Mononuclear cell (primary cell): ENCODE measurements around the gene SLC35G3. TPM values are rescaled to one million over a fixed set of nuclear protein-coding genes. Genes with fewer than 3 reads are reported as not detected.
"Not testable (repeated sequence)": the region's sequence is repeated elsewhere in the genome, so short reads cannot be mapped to it uniquely, and the experiment has no call there.

ENCODE experiments used
- H3K27me3 ChIP-seq: 2 replicates; pipeline ENCODE4 v1.6.0; 2011; ENCODE audit warnings: low read length, control low read depth; ENCODE audit not compliant: insufficient read depth
- H3K4me1 ChIP-seq: 2 replicates; pipeline ENCODE4 v1.5.1; 2011; ENCODE audit warnings: mild to moderate bottlenecking, low read length, control low read depth; ENCODE audit not compliant: insufficient read depth
- H3K4me3 ChIP-seq: 2 replicates; pipeline ENCODE4 v1.5.1; 2011; ENCODE audit warnings: mild to moderate bottlenecking, low read length, moderate library complexity
- H3K9me3 ChIP-seq: 2 replicates; pipeline ENCODE4 v1.5.1; 2011; ENCODE audit warnings: low read depth, mild to moderate bottlenecking, control low read depth, low read length
- total RNA-seq: library from RNA; depleted of rRNA; stranded (reverse); fragments of >200 nt; gene quantifications from one replicate; pipeline ENCODE4 v1.2.3, GENCODE V29; 2012

Gene SLC35G3
- total RNA-seq, 1 donor, result not detected

DNA sequence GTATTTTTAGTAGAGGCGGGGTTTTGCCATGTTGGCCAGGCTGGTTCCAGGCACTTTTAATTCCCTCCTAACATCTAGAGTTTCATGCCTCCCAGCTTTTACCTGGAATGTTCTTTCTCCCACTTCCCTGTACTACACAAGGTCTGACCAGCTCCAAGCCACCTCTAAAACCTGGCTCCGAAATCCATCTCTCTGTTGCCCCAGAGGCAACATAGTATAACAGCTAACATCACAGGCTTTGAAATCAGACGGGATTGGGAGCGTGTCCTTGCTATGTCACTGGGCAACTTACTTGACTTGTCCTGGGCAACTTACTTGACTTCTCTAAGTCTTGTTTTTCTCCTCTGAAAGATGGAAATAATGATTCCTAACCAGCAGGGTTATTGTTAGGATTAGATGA, 31.4 kb downstream of the SLC35G3 start:
- H3K4me3 ChIP-seq, result no peak overlapping the region
- no peaks in the 10 kb centered on the region for H3K27me3 ChIP-seq
- peaks cover 28% of the 10 kb centered on the region for H3K4me1 ChIP-seq
- H3K9me3 ChIP-seq, result no peaks in the 10 kb centered on the region

DNA sequence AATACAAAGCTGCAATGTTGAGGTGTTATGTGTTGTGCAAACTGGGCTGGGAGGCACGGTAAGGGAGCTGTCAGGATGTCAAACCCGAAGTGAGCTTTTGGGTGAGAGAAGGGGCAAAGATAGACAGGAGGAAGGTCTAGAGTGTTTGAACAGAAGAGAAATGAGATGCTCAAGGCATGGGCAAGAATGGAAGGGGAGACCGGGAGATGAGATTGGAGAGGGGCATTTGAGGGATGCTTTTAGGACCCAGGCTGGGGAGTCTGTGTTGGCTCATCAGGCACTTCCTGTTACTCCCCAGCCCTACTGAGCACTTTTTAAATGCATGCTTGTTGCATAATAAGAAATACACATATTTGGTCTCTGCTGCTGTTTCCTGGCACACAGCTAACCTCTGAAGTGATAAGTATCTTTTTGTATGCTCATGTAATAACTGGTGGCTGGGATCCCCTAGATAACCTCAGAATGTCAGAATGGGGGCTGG, 32.9 kb downstream of the SLC35G3 start:
- no peak overlapping the region for H3K4me3 ChIP-seq

DNA sequence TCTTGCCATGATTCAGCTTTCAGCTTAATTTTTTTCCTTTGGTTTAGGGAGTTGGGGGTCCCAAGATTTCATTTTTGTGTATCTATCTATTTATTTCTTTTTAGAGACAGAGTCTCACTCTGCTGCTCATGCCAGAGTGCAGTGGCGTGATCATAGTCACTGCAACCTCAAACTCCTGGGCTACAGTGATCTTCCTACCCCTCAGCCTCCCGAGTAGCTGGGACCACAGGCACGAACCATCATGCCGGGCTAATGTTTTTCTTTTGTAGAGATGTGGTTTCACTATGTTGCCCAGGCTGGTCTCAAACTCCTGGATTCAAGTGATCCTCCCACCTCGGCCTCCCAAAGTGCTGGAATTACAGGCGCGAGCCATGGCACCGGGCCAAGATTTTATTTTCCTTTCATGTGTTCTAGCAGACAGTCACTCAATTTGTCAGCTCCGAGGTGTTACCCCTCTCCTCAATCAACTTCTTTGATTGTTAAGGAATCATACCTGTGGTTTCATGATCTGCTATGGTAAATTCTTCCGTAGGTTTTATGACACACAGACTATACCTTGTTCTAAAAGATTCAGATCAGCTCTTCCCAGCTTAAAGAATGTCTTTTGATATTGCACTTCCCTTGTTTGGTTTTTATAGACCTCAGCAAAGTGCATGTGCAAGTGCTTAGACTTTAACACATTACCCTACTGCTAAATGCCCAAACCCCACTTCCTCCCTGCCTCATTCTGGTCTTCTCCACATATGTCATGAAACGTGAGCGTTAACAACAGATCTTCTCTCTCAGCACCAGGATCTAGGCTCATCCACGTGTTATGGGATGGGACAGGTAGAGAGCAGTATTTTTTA, 33.6 kb downstream of the SLC35G3 start:
- H3K4me1 ChIP-seq, result peaks cover 28% of the 10 kb centered on the region
- no peaks in the 10 kb centered on the region for H3K9me3 ChIP-seq
- no peaks in the 10 kb centered on the region for H3K27me3 ChIP-seq
- H3K4me3 ChIP-seq, result no peak overlapping the region

More for the DNA sequence above, 32.9 kb downstream of the SLC35G3 start:
- H3K27me3 ChIP-seq, result no peaks in the 10 kb centered on the region
- peaks cover 28% of the 10 kb centered on the region for H3K4me1 ChIP-seq
- H3K9me3 ChIP-seq, result no peaks in the 10 kb centered on the region

DNA sequence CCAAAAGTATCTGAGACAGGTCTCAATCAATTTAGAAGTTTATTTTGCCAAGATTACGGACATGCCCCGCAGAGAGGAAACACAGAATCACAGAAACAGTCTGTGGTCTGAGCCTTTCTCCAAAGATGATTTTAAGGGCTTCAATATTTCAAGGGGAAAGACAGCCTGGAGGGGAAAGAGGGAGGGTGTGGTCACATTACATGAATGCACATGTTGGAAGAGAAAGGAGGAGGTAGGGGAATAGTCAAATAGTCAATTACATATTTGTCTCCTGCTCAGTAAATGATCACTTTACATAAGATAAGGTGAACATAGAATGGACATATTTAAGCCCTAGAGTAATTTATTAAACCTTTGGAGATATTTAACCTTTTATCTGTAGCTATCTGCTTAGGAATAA, 34.3 kb downstream of the SLC35G3 start:
- H3K9me3 ChIP-seq, result no peaks in the 10 kb centered on the region
- H3K27me3 ChIP-seq, result no peaks in the 10 kb centered on the region
- H3K4me1 ChIP-seq, result peaks cover 28% of the 10 kb centered on the region
- no peak overlapping the region for H3K4me3 ChIP-seq

DNA sequence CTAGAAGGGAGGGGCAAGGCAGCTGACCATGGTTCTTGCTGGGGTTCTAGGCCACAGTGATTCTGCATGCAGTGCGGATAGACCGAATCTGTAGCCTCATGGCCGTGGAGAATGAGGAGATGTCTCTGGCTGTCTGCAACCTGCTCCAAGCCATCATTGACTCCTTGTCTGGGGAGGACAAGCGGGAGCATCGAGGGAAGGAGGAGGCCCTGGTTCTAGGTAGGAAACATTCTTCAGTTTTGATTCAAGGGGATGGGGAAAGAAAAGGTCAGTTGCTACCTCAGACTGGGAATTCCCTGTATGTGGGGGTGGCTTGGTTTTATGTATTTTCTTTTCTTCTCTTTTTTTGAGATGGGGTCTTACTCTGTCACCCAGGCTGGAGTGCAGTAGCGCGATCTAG, 38.9 kb downstream of the SLC35G3 start:
- Histone ChIP-seq H3K9me3 (no peaks in the 10 kb centered on the region), H3K4me3 (no peak overlapping the region), H3K27me3 (no peaks in the 10 kb centered on the region), H3K4me1 (peaks cover 5% of the 10 kb centered on the region)

DNA sequence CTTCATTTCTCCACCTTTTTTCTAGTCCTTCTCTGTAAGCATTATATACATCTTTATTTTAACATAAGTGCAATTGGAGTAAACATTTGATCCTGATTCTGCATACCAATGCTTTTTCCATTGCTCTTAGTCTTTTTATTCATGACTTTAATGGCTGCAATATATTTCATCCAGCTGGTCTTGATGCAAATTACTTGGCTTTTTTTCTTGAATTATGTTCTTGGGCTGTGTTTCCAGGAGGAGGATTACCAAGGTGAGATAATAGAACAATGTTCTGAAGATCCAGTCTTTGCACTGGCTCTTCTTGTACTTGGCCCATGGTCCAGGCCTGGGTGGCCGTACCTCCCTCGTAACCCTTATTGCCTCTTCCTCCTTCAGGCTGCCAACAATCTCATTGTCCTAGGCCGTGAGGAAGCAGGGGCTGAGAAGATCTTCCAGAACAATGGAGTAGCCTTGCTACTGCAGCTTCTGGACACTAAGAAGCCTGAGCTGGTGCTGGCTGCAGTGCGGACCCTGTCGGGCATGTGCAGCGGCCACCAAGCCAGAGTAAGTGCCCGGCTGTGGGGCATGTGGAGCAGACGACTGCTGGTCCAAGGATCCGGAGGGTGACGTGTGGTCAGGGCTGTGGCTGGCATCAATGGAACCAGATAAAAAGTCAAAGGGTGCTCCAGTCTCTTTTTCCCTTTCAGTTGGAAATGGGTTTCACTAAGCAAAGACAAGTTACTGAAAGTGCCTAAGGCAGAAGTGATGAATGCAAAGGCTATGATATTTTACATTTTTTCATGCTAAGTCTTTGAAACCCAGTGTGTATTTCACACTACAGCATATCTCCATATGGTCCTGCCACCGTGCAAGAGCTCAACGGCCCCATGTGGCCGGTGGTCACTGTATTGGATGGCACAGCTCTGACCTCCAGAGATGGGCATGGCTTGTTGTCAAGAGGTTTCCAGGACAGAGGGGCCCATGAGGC, 39.7 kb downstream of the SLC35G3 start:
- no peaks in the 10 kb centered on the region for H3K9me3 ChIP-seq

DNA sequence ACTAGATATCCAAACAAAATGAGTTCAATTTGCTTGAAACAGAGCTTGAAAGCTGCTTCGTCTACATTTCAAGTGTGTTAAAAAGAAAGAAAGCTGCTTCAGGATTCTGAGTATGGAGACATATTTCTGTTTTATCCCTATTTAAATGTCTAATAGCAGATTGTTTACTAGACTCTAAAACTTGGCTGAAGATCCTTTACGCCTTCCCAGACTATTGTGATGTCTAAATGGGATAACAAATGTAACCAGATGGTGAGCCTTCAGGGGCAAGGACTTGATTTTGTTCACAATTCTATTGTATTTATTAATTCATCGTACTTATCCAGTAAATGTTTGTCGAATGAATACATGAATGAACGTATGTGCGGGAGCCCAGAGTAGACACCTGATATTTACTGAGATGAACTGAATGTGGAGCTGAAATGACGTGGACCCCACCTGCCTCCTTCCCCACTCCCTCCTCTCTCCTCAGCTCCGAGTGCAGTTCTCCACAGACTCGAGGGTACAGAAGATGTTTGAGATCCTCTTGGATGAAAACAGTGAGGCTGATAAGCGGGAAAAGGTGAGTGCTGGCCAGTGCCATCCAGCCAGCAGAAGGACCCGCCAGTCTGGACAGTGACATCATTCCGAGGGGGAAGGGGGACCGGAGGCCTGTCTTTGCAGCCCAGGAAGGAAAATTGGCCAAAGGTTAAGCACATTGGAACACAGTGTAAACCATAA, 41.6 kb downstream of the SLC35G3 start:
- no peaks in the 10 kb centered on the region for H3K4me1 ChIP-seq
- no peaks in the 10 kb centered on the region for H3K9me3 ChIP-seq
- no peaks in the 10 kb centered on the region for H3K27me3 ChIP-seq
- H3K4me3 ChIP-seq, result no peak overlapping the region

More for the DNA sequence above, 39.7 kb downstream of the SLC35G3 start:
- Histone ChIP-seq H3K27me3 (no peaks in the 10 kb centered on the region), H3K4me1 (no peaks in the 10 kb centered on the region), H3K4me3 (no peak overlapping the region)

DNA sequence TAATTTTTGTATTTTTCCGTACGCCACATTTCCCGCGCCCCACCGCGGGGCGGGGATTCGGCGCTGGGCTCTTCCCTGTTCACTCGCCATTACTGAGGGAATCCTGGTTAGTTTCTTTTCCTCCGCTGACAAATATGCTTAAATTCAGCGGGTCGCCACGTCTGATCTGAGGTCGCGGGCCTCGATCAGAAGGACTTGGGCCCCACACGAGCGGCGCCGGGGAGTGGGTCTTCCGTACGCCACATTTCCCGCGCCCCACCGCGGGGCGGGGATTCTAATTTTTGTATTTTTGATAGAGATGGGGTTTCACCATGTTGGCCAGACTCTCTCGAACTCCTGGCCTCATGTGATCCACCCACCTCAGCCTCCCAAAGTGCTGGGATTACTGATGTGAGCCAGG, 43.1 kb downstream of the SLC35G3 start:
- H3K9me3 ChIP-seq, H3K4me3 ChIP-seq, H3K4me1 ChIP-seq, H3K27me3 ChIP-seq: not testable (repeated sequence)

DNA sequence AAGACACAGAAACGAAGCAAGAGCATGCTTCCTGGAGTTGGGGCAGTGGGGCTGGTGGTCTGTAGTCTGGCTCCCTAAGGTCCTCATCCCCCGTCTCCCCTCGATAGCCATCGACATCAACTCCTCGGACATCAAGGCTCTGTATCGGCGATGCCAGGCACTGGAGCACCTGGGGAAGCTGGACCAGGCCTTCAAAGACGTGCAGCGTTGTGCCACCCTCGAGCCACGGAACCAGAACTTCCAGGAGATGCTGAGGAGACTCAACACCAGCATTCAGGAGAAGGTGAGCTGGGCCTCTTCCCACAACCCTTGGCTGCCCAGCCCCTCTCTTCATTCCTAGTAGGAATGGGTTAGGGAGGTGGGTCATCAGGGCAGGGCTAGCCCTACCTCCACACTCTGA, 44.3 kb downstream of the SLC35G3 start:
- no peaks in the 10 kb centered on the region for H3K27me3 ChIP-seq
- no peaks in the 10 kb centered on the region for H3K4me1 ChIP-seq
- H3K4me3 ChIP-seq, result no peak overlapping the region
- H3K9me3 ChIP-seq, result no peaks in the 10 kb centered on the region

DNA sequence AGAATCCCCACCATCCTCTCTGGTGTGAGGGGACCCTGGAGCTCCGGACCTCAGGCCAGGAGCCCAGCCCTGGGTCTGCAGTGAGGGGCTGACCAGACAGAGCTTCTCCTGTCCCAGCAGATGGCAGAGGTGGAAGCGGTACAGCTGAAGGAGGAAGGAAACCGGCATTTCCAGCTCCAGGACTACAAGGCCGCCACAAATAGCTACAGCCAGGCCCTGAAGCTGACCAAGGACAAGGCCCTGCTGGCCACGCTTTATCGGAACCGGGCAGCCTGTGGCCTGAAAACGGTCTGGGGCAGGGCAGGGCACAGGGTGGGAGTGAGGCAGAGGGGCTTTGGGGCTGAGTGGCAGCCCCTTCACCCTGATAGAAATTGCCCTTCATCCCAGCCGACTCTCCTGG, 46.0 kb downstream of the SLC35G3 start:
- H3K9me3 ChIP-seq, result no peaks in the 10 kb centered on the region
- H3K27me3 ChIP-seq, result no peaks in the 10 kb centered on the region
- no peak overlapping the region for H3K4me3 ChIP-seq
- H3K4me1 ChIP-seq, result no peaks in the 10 kb centered on the region

DNA sequence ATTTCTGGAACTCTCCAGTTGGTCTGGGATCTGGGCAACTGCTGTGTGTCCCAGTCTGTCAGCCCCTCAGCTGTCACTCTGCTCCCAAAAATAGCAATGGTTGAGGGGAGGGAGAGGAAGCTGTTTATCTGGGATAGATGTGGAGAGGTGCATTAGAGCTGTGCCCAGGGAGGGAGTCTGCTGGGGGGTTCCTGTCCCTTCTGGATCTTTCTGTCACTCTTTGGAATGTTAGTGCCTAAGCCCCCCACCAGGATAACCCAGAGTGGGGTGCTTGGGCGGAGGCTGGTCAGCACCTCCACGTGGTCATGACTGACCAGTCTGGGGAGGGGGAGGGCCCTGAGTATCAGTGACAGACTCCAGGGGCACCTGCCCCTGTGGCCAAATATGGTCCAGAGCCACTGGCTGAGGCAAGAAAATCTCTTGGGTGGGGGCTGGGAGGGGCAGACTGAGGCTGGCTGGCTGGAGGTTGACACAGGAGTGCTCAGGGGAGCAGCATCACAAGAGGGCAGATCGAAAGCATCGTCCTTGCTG, 46.8 kb downstream of the SLC35G3 start, which contains the start of gene UNC45B:
UNC45B (plus strand) TSS at position 443 of the 531 bp plus-strand sequence. CDS start 447 bp downstream, outside the sequence.
- no peaks in the 10 kb centered on the region for H3K27me3 ChIP-seq
- H3K4me3 ChIP-seq, result no peak within 1 kb of the TSS
- H3K4me1 ChIP-seq, result peaks cover 2% of the 10 kb centered on the region
- no peaks in the 10 kb centered on the region for H3K9me3 ChIP-seq

DNA sequence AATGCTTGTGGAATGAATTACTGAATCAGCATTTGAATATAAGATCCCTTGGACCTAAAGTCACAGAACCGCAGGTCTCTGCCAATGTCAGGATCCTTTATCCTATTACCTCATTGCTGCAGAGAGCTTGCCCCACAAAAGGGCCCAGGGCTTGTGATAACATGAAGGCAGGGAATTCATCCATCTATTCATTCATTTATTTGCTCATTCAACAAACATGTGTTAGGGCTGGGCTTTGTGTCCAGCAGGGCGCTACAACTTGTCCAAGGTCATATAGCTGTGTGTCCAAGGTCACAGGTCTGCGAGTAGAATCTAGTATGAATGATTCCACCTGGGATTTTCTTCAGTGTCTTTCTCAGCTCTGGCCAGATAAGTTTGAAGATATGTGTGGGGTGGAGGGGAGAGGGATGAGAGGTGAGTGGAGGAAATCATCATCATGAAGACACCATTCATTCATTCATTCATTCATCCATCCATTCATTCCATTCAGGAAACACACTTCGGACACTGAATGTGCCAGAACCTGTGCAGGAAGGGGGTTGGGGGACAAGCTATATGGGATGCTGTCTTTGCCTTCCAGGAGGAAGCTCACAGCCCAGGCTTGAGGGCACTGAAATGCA, 47.9 kb downstream of the SLC35G3 start:
- Histone ChIP-seq H3K27me3 (no peaks in the 10 kb centered on the region), H3K9me3 (no peaks in the 10 kb centered on the region), H3K4me1 (peaks cover 8% of the 10 kb centered on the region), H3K4me3 (no peak overlapping the region)

DNA sequence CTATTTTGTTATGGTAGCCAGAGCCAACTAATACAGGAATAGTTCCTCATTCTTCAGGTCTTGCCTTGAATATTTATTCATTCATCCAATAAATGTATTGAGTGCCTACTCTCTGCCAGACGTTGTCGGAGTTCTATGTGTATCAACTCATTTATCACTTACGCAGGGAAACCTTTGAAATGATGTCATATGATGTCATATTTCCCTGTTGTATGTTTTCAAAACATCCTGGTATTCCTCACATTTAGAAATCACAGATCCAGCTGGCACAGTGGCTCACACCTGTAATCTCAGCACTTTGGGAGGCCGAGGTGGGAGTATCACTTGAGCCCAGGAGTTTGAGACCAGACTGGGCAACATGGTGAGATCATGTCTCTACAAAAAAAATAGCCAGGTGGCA, 49.4 kb downstream of the SLC35G3 start:
- H3K4me3 ChIP-seq, result no peak overlapping the region
- peaks cover 18% of the 10 kb centered on the region for H3K4me1 ChIP-seq
- H3K9me3 ChIP-seq, result no peaks in the 10 kb centered on the region
- H3K27me3 ChIP-seq, result no peaks in the 10 kb centered on the region
